ENCODE results near the gene MT1E.

DNA sequence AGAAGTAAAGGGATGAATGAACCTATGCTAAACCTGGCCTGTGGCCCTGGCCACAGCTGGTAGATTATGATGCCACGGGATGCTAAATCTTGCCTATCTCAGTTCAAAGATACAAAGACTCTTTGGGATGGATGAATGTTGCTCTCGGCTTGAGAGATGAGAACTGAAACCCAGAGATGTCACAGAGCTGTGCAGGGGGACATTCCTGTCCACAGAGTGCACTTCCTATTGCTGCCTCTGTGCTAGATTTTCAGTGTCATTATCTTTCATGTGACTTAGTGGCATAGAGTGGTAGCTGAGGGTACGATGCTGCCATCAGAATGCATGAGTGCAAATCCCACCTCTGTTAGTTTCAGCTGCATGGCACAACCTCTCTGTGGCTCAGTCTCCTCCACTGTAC, 4.6 kb downstream of the MT1E start:
- TF ChIP-seq, protein P1, sequence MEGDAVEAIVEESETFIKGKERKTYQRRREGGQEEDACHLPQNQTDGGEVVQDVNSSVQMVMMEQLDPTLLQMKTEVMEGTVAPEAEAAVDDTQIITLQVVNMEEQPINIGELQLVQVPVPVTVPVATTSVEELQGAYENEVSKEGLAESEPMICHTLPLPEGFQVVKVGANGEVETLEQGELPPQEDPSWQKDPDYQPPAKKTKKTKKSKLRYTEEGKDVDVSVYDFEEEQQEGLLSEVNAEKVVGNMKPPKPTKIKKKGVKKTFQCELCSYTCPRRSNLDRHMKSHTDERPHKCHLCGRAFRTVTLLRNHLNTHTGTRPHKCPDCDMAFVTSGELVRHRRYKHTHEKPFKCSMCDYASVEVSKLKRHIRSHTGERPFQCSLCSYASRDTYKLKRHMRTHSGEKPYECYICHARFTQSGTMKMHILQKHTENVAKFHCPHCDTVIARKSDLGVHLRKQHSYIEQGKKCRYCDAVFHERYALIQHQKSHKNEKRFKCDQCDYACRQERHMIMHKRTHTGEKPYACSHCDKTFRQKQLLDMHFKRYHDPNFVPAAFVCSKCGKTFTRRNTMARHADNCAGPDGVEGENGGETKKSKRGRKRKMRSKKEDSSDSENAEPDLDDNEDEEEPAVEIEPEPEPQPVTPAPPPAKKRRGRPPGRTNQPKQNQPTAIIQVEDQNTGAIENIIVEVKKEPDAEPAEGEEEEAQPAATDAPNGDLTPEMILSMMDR (IDR thresholded peaks at IDR 0.05) = no peak
- no peak for TF ChIP-seq POLR2A (IDR thresholded peaks at IDR 0.05)
